Adrenal gland (tissue), 5 donors: Measurements from ENCODE around the gene WDR87.

Experiments
- CTCF ChIP-seq, 6 experiments: fragments of 450-650 bp in 4 of 6; fragments of 200-600 bp in 2 of 6; sonication (generic) in 1 of 6; IDR thresholded peaks; 1 replicate in 5 of 6; 2 replicates in 1 of 6; pipeline versions ENCODE4 v1.5.1 to v1.8.0; 2016 to 2021; ENCODE audit warnings: antibody characterized with exemption in 6 of 6, mild to moderate bottlenecking in 2 of 6, moderate library complexity in 1 of 6
- POLR2A ChIP-seq, 2 donors: fragments of 450-650 bp; IDR thresholded peaks; one replicate each; pipeline ENCODE4 v1.6.1; 2017; ENCODE audit warnings: antibody characterized with exemption in 2 of 2, mild to moderate bottlenecking in 2 of 2, moderate library complexity in 1 of 2
- donor health status: DM: no; HTN: no; CAD: no.

GRCh38 chr19:37942516-37942902, 36.1 kb upstream of the WDR87 start:
- TF ChIP-seq CTCF (IDR thresholded peaks at IDR 0.05) (no peak), POLR2A (IDR thresholded peaks at IDR 0.05) (no peak)
